HEK293 (cell line): ENCODE results near the gene HS3ST4.
A peak's percentile ranks its signal among the peaks of the same experiment; 100 is the strongest.

Source experiments
- CTCF ChIA-PET: fragments of 350-600 bp; formaldehyde crosslinking; extraction: SDS; loops from one replicate; lab custom pipeline; 2021; ENCODE audit warnings: antibody characterized with exemption; lab: Yijun Ruan, JAX
- POLR2A ChIA-PET: fragments of 300-600 bp; formaldehyde crosslinking; extraction: SDS; loops from one replicate; lab custom pipeline; 2020; ENCODE audit warnings: antibody characterized with exemption, inconsistent platforms; lab: Yijun Ruan, JAX
- H3K27ac ChIP-seq: fragments of 200-500 bp; sonication (Bioruptor generic); 2 replicates; pipeline ENCODE4 v1.5.1; 2014; ENCODE audit warnings: low read depth, low read length, control low read depth, inconsistent platforms; ENCODE audit errors: extremely low read depth
- H3K36me3 ChIP-seq, 2 experiments: fragments of 200-500 bp in 1 of 2; sonication (Bioruptor generic) in 1 of 2; 1 replicate in 1 of 2; 2 replicates in 1 of 2; pipeline ENCODE4 v1.5.1; 2014 to 2017; ENCODE audit warnings: inconsistent platforms in 2 of 2, low read length in 2 of 2; ENCODE audit not compliant: control insufficient read depth in 2 of 2, insufficient read depth in 1 of 2
- H3K4me1 ChIP-seq: fragments of 200-500 bp; sonication (Bioruptor generic); 2 replicates; pipeline ENCODE4 v1.5.1; 2014; ENCODE audit warnings: mild to moderate bottlenecking, low read length, inconsistent platforms; ENCODE audit not compliant: control insufficient read depth, insufficient read depth
- H3K4me3 ChIP-seq: 2 replicates; pipeline ENCODE4 v1.5.1; 2011; ENCODE audit warnings: low read depth, mild to moderate bottlenecking, control low read depth, low read length, moderate library complexity
- H3K9me3 ChIP-seq: fragments of 200-500 bp; sonication (Bioruptor generic); 2 replicates; pipeline ENCODE4 v1.5.1; 2014; ENCODE audit warnings: low read depth, low read length, inconsistent platforms; ENCODE audit not compliant: control insufficient read depth, insufficient read depth
- HOXC10 ChIP-seq: sonication (generic); formaldehyde crosslinking; IDR thresholded peaks from 2 replicates; pipeline ENCODE4 v1.8.1; 2023; ENCODE audit warnings: mild to moderate bottlenecking, missing genetic modification reagents
- HOXD13 ChIP-seq: sonication (generic); formaldehyde crosslinking; IDR thresholded peaks from 2 replicates; pipeline ENCODE4 v1.8.0; 2022; ENCODE audit warnings: missing genetic modification reagents, borderline replicate concordance
- OVOL3 ChIP-seq: fragments of 450-650 bp; formaldehyde crosslinking; IDR thresholded peaks from 2 replicates; pipeline ENCODE4 v1.5.1; 2016; ENCODE audit warnings: missing biosample characterization, missing genetic modification characterization
- PRDM1 ChIP-seq: fragments of 450-650 bp; formaldehyde crosslinking; IDR thresholded peaks from 2 replicates; pipeline ENCODE4; 2016; ENCODE audit warnings: missing biosample characterization, missing genetic modification characterization
- YY1 ChIP-seq: fragments of 450-650 bp; formaldehyde crosslinking; IDR thresholded peaks from 2 replicates; pipeline ENCODE4 v1.5.1; 2018; ENCODE audit warnings: missing biosample characterization, missing genetic modification characterization
- ZBTB1 ChIP-seq: fragments of 450-650 bp; formaldehyde crosslinking; IDR thresholded peaks from 2 replicates; pipeline ENCODE4 v1.5.1; 2016; ENCODE audit warnings: missing biosample characterization, missing genetic modification characterization
- ZBTB6 ChIP-seq: fragments of 450-650 bp; formaldehyde crosslinking; IDR thresholded peaks from 2 replicates; pipeline ENCODE4 v1.5.1; 2017; ENCODE audit warnings: missing biosample characterization, missing genetic modification characterization
- ZEB2 ChIP-seq: fragments of 450-650 bp; formaldehyde crosslinking; IDR thresholded peaks from 2 replicates; pipeline ENCODE4 v1.5.1; 2016; ENCODE audit warnings: missing biosample characterization, missing genetic modification characterization
- ZNF146 ChIP-seq: fragments of 450-650 bp; formaldehyde crosslinking; IDR thresholded peaks from 2 replicates; pipeline ENCODE4 v1.5.1; 2016; ENCODE audit warnings: missing biosample characterization, missing genetic modification characterization
- ZNF2 ChIP-seq: fragments of 450-650 bp; formaldehyde crosslinking; IDR thresholded peaks from 2 replicates; pipeline ENCODE4 v1.5.1; 2016; ENCODE audit warnings: missing biosample characterization, missing genetic modification characterization
- ZNF221 ChIP-seq: fragments of 450-650 bp; formaldehyde crosslinking; IDR thresholded peaks from 2 replicates; pipeline ENCODE4 v1.5.1; 2017; ENCODE audit warnings: missing biosample characterization, missing genetic modification characterization, borderline replicate concordance
- ZNF274 ChIP-seq, 2 experiments: fragments of 200-500 bp in 1 of 2; fragments of 450-650 bp in 1 of 2; sonication (Bioruptor generic) in 1 of 2; formaldehyde crosslinking in 1 of 2; IDR thresholded peaks; 2 replicates each; pipeline versions ENCODE4 v1.5.1 to v1.6.1; 2014 to 2016; ENCODE audit warnings: borderline replicate concordance in 1 of 2, inconsistent platforms in 1 of 2, low read length in 1 of 2, missing biosample characterization in 1 of 2, missing genetic modification characterization in 1 of 2
- ZNF391 ChIP-seq: fragments of 450-650 bp; formaldehyde crosslinking; IDR thresholded peaks from 2 replicates; pipeline ENCODE4 v1.5.1; 2016; ENCODE audit warnings: low read depth, missing biosample characterization, missing genetic modification characterization, borderline replicate concordance
- ZNF473 ChIP-seq: fragments of 450-650 bp; formaldehyde crosslinking; IDR thresholded peaks from 2 replicates; pipeline ENCODE4 v1.5.1; 2017; ENCODE audit warnings: missing biosample characterization, missing genetic modification characterization
- ZNF521 ChIP-seq: fragments of 450-650 bp; formaldehyde crosslinking; IDR thresholded peaks from 2 replicates; pipeline ENCODE4 v1.5.1; 2017; ENCODE audit warnings: missing biosample characterization, mild to moderate bottlenecking, missing genetic modification characterization
- ZNF529 ChIP-seq: fragments of 450-650 bp; formaldehyde crosslinking; IDR thresholded peaks from 2 replicates; pipeline ENCODE4 v1.5.1; 2017; ENCODE audit warnings: missing genetic modification characterization, missing biosample characterization; ENCODE audit not compliant: insufficient replicate concordance
- ZNF544 ChIP-seq: fragments of 450-650 bp; formaldehyde crosslinking; IDR thresholded peaks from 2 replicates; pipeline ENCODE4 v1.5.0; 2017; ENCODE audit warnings: missing biosample characterization, missing genetic modification characterization
- ZNF548 ChIP-seq: fragments of 450-650 bp; formaldehyde crosslinking; IDR thresholded peaks from 2 replicates; pipeline ENCODE4 v1.5.1; 2016; ENCODE audit warnings: missing biosample characterization, missing genetic modification characterization
- ZNF558 ChIP-seq: fragments of 450-650 bp; formaldehyde crosslinking; IDR thresholded peaks from 2 replicates; pipeline ENCODE4 v1.5.1; 2016; ENCODE audit warnings: missing biosample characterization, missing genetic modification characterization
- ZNF560 ChIP-seq: fragments of 450-650 bp; formaldehyde crosslinking; IDR thresholded peaks from 2 replicates; pipeline ENCODE4 v1.5.1; 2017; ENCODE audit warnings: missing biosample characterization, missing genetic modification characterization, borderline replicate concordance
- ZNF600 ChIP-seq: fragments of 450-650 bp; formaldehyde crosslinking; IDR thresholded peaks from 2 replicates; pipeline ENCODE4 v1.5.1; 2016; ENCODE audit warnings: missing biosample characterization, missing genetic modification characterization
- ZNF654 ChIP-seq: fragments of 450-650 bp; formaldehyde crosslinking; IDR thresholded peaks from 2 replicates; pipeline ENCODE4 v1.5.1; 2016; ENCODE audit warnings: low read depth, missing biosample characterization, missing genetic modification characterization
- ZNF658 ChIP-seq: fragments of 450-650 bp; formaldehyde crosslinking; IDR thresholded peaks from 2 replicates; pipeline ENCODE4; 2016; ENCODE audit warnings: missing biosample characterization, missing genetic modification characterization
- ZNF660 ChIP-seq: fragments of 450-650 bp; IDR thresholded peaks from 2 replicates; pipeline ENCODE4 v1.5.1; 2018; ENCODE audit warnings: missing biosample characterization, mild to moderate bottlenecking, missing genetic modification characterization
- ZNF707 ChIP-seq: fragments of 450-650 bp; formaldehyde crosslinking; IDR thresholded peaks from 2 replicates; pipeline ENCODE4 v1.5.1; 2016; ENCODE audit warnings: missing biosample characterization, missing genetic modification characterization
- ZNF792 ChIP-seq: fragments of 450-650 bp; formaldehyde crosslinking; IDR thresholded peaks from 2 replicates; pipeline ENCODE4 v1.5.1; 2016; ENCODE audit warnings: missing biosample characterization, missing genetic modification characterization
- TF ChIP-seq, protein P1 (sequence below): fragments of 450-650 bp; formaldehyde crosslinking; IDR thresholded peaks from 2 replicates; pipeline ENCODE4 v1.5.1; 2016; ENCODE audit warnings: missing biosample characterization, missing genetic modification characterization
- TF ChIP-seq, protein P2 (sequence below): fragments of 450-650 bp; formaldehyde crosslinking; IDR thresholded peaks from 2 replicates; pipeline ENCODE4 v1.5.1; 2016; ENCODE audit warnings: missing biosample characterization, missing genetic modification characterization
- TF ChIP-seq, protein P3 (sequence below): fragments of 450-650 bp; formaldehyde crosslinking; IDR thresholded peaks from 2 replicates; pipeline ENCODE4 v1.5.1; 2017; ENCODE audit warnings: missing biosample characterization, mild to moderate bottlenecking, missing genetic modification characterization, moderate library complexity

The HS3ST4 gene

GRCh38 chr16:25838724-25839186 is 147.0 kb downstream of the HS3ST4 start:
- H3K36me3 ChIP-seq: no peaks in the 10 kb centered on the region
- no peak overlapping the region for H3K4me3 ChIP-seq
- ChIA-PET CTCF (interaction anchor here (0.6 to 0.7 kb wide), 3 partner anchors 55 to 1240 kb away, joined by 3 to 4 read pairs (median 3); no protein-coding TSS in a partner anchor), POLR2A (no interaction called here)
- H3K27ac ChIP-seq: no peak overlapping the region
- H3K9me3 ChIP-seq: no peaks in the 10 kb centered on the region
- no peaks in the 10 kb centered on the region for H3K4me1 ChIP-seq
- TF ChIP-seq ZNF654 (tag by site-specific recombination) (peak; percentile 72), YY1 (tag by site-specific recombination) (no peak), ZNF660 (0 out of 2 replicates have a peak, but pooled peaks have one; percentile 24)
- TF ChIP-seq, all 188 proteins: peak for 2

DNA sequence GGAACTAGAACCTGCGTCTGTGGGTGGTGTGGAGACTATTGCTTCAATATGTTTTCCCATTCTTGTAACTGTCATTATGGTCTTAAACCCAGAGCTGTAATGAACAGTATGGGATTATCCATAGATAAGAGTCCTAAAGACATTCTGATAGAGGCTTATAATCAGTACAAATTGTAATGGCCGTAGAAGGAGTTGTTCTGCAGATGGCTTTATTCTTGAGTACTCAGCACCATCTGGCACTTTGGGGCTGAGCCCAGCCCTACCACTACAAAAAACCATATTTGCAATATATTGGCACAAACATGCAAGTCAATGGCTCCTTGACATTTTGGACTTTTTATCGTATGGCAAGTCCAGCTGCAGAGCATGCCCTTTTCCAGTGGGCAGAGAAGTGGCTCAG is 150.0 kb downstream of the HS3ST4 start:
- ChIA-PET POLR2A (no interaction called here), CTCF (no interaction called here)
- no peak overlapping the region for H3K4me3 ChIP-seq
- no peaks in the 10 kb centered on the region for H3K4me1 ChIP-seq
- no peak for TF ChIP-seq ZNF221 (tag by site-specific recombination)
- no peak for TF ChIP-seq ZBTB1 (tag by site-specific recombination)
- TF ChIP-seq ZNF521 (tag by site-specific recombination): no peak
- TF ChIP-seq, protein P1, sequence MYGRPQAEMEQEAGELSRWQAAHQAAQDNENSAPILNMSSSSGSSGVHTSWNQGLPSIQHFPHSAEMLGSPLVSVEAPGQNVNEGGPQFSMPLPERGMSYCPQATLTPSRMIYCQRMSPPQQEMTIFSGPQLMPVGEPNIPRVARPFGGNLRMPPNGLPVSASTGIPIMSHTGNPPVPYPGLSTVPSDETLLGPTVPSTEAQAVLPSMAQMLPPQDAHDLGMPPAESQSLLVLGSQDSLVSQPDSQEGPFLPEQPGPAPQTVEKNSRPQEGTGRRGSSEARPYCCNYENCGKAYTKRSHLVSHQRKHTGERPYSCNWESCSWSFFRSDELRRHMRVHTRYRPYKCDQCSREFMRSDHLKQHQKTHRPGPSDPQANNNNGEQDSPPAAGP (tag by site-specific recombination): no peak
- TF ChIP-seq, protein P2, sequence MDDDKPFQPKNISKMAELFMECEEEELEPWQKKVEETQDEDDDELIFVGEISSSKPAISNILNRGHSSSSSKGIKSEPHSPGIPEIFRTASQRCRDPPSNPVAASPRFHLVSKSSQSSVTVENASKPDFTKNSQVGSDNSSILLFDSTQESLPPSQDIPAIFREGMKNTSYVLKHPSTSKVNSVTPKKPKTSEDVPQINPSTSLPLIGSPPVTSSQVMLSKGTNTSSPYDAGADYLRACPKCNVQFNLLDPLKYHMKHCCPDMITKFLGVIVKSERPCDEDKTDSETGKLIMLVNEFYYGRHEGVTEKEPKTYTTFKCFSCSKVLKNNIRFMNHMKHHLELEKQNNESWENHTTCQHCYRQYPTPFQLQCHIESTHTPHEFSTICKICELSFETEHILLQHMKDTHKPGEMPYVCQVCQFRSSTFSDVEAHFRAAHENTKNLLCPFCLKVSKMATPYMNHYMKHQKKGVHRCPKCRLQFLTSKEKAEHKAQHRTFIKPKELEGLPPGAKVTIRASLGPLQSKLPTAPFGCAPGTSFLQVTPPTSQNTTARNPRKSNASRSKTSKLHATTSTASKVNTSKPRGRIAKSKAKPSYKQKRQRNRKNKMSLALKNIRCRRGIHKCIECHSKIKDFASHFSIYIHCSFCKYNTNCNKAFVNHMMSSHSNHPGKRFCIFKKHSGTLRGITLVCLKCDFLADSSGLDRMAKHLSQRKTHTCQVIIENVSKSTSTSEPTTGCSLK: no peak
- no peak for TF ChIP-seq ZNF274 (IDR thresholded peaks at IDR 0.05; ENCODE audit: low read length)
- no peak for TF ChIP-seq ZNF274 (tag by site-specific recombination; IDR thresholded peaks at IDR 0.05; ENCODE audit: borderline replicate concordance)
- TF ChIP-seq ZNF548: no peak
- no peak for TF ChIP-seq ZNF658 (tag by site-specific recombination)
- TF ChIP-seq ZNF2: no peak
- TF ChIP-seq ZNF544 (tag by site-specific recombination): no peak
- TF ChIP-seq ZNF146 (tag by site-specific recombination): no peak
- no peak for TF ChIP-seq ZNF560
- TF ChIP-seq ZBTB6 (tag by site-specific recombination): no peak
- TF ChIP-seq PRDM1 (tag by site-specific recombination): no peak
- H3K9me3 ChIP-seq: no peaks in the 10 kb centered on the region
- H3K36me3 ChIP-seq: no peaks in the 10 kb centered on the region
- H3K27ac ChIP-seq: no peak overlapping the region

DNA sequence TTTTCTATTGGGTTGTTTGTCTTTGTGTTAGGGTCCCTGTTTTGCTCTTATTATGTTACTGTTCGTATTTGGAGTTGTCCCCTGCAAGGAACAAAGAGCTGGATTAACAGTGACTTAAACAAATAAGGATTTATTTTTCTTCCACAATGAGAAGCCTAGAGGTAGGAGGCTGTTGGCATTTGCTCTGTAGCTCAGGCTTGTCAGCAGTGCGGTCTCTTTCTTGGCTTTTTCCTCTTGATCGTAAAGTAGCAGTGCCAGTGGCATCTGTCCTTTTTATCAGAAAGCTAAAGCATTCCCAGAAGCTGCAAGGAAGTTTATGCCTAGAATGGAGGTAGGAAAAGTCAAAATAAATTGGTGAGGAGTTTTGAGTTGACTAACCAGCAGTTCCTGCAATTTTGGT is 154.1 kb downstream of the HS3ST4 start:
- Histone ChIP-seq H3K27ac (no peak overlapping the region), H3K4me1 (no peaks in the 10 kb centered on the region), H3K36me3 (no peaks in the 10 kb centered on the region), H3K9me3 (no peaks in the 10 kb centered on the region), H3K4me3 (no peak overlapping the region)
- ChIA-PET POLR2A (no interaction called here), CTCF (no interaction called here)
- TF ChIP-seq HOXC10: no peak
- no peak for TF ChIP-seq ZNF391 (tag by site-specific recombination)
- TF ChIP-seq ZNF792: no peak
- TF ChIP-seq OVOL3 (tag by site-specific recombination): no peak
- no peak for TF ChIP-seq ZNF529 (tag by site-specific recombination)
- no peak for TF ChIP-seq PRDM1 (tag by site-specific recombination)
- TF ChIP-seq ZNF600 (tag by site-specific recombination): no peak
- no peak for TF ChIP-seq ZNF707
- no peak for TF ChIP-seq ZNF146 (tag by site-specific recombination)
- TF ChIP-seq ZNF558 (tag by site-specific recombination): no peak
- TF ChIP-seq ZNF473 (tag by site-specific recombination): no peak
- no peak for TF ChIP-seq HOXD13 (CRISPR knock-in tag)
- no peak for TF ChIP-seq ZEB2 (tag by site-specific recombination)
- TF ChIP-seq, protein P3, sequence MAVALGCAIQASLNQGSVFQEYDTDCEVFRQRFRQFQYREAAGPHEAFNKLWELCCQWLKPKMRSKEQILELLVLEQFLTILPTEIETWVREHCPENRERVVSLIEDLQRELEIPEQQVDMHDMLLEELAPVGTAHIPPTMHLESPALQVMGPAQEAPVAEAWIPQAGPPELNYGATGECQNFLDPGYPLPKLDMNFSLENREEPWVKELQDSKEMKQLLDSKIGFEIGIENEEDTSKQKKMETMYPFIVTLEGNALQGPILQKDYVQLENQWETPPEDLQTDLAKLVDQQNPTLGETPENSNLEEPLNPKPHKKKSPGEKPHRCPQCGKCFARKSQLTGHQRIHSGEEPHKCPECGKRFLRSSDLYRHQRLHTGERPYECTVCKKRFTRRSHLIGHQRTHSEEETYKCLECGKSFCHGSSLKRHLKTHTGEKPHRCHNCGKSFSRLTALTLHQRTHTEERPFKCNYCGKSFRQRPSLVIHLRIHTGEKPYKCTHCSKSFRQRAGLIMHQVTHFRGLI (tag by site-specific recombination): no peak
